ENCODE results near the gene TTC34.

Gene TTC34

GRCh38 chr1:2834146-2834475, 32.6 kb upstream of the TTC34 start:
- no peak overlapping the region for H3K4me3 ChIP-seq (replicated peaks in 1 of 2; ENCODE audit: low read depth in 2 of 2, low read length in 2 of 2)
- TF ChIP-seq CTCF (IDR thresholded peaks at IDR 0.05; ENCODE audit: low read depth, low read length) = no peak
- no peak for DNase-seq (ENCODE audit: low read depth in 2 of 2)

GRCh38 chr1:2833454-2834145, 32.1 kb upstream of the TTC34 start:
- DNase-seq (ENCODE audit: low read depth in 2 of 2) = no peak
- no peak overlapping the region for H3K4me3 ChIP-seq (replicated peaks in 1 of 2; ENCODE audit: low read depth in 2 of 2, low read length in 2 of 2)
- TF ChIP-seq CTCF (IDR thresholded peaks at IDR 0.05; ENCODE audit: low read depth, low read length) = no peak

- DNase-seq (ENCODE audit: low read depth in 2 of 2) = no peak
- H3K4me3 ChIP-seq (replicated peaks in 1 of 2; ENCODE audit: low read depth in 2 of 2, low read length in 2 of 2) = no peak overlapping the region
- TF ChIP-seq CTCF (IDR thresholded peaks at IDR 0.05; ENCODE audit: low read depth, low read length) = no peak
These were observed 31.3 kb upstream of the TTC34 start for GRCh38 chr1:2832506-2833453.

GRCh38 chr1:2831596-2832212, 30.2 kb upstream of the TTC34 start:
- no peak overlapping the region for H3K4me3 ChIP-seq (replicated peaks in 1 of 2; ENCODE audit: low read depth in 2 of 2, low read length in 2 of 2)
- DNase-seq (ENCODE audit: low read depth in 2 of 2) = no peak
- TF ChIP-seq CTCF (IDR thresholded peaks at IDR 0.05; ENCODE audit: low read depth, low read length) = no peak

- no peak overlapping the region for H3K4me3 ChIP-seq (replicated peaks in 1 of 2; ENCODE audit: low read depth in 2 of 2, low read length in 2 of 2)
- no peak for DNase-seq (ENCODE audit: low read depth in 2 of 2)
- TF ChIP-seq CTCF (IDR thresholded peaks at IDR 0.05; ENCODE audit: low read depth, low read length) = no peak
These were observed 29.4 kb upstream of the TTC34 start for GRCh38 chr1:2830761-2831425.

- no peak overlapping the region for H3K4me3 ChIP-seq (replicated peaks in 1 of 2; ENCODE audit: low read depth in 2 of 2, low read length in 2 of 2)
- TF ChIP-seq CTCF (IDR thresholded peaks at IDR 0.05; ENCODE audit: low read depth, low read length) = no peak
These were observed 28.5 kb upstream of the TTC34 start for GRCh38 chr1:2829846-2830615.

More at GRCh38 chr1:2829846-2830615, 28.5 kb upstream of the TTC34 start:
- no peak for DNase-seq (ENCODE audit: low read depth in 2 of 2)
